ENCODE results near the gene RBPJL. TPM values are rescaled to one million over a fixed set of nuclear protein-coding genes. Genes with fewer than 3 reads are reported as not detected.

Gene RBPJL
- total RNA-seq, 2 experiments from 2014 or later, result not detected

- intact Hi-C loops (cut with micrococcal nuclease), result no loop called here
- CTCF ChIA-PET, result interaction anchor here (1.6 kb wide), 1 partner anchor 11 kb away, joined by 6 read pairs; no protein-coding TSS in a partner anchor
- no peak for TF ChIP-seq CTCF (IDR thresholded peaks at IDR 0.05)
- H3K4me3 Mint-ChIP-seq, result no peak overlapping the region
- POLR2A ChIA-PET, result no interaction called here
- DNase-seq (no peak), ATAC-seq (no peak)
- H3K27me3 Mint-ChIP-seq, result no peaks in the 10 kb centered on the region
- no peaks in the 10 kb centered on the region for H3K9me3 Mint-ChIP-seq
- H3K36me3 Mint-ChIP-seq (ENCODE audit: low read depth), result peaks cover 33% of the 10 kb centered on the region
- no peak overlapping the region for H3K27ac Mint-ChIP-seq
- H3K4me1 Mint-ChIP-seq (ENCODE audit: low read depth), result no peaks in the 10 kb centered on the region
Observed at GRCh38 chr20:45330476-45330875, 23.8 kb downstream of the RBPJL start.

GRCh38 chr20:45336530-45337366, 30.1 kb downstream of the RBPJL start:
- H3K4me1 Mint-ChIP-seq (ENCODE audit: low read depth), result no peaks in the 10 kb centered on the region
- no peak overlapping the region for H3K27ac Mint-ChIP-seq
- no peak for ATAC-seq
- no peaks in the 10 kb centered on the region for H3K9me3 Mint-ChIP-seq
- POLR2A ChIA-PET, result interaction anchor here (0.8 to 3.6 kb wide), 2 partner anchors 11 to 17 kb away, joined by 3 to 20 read pairs; partner anchors contain the start of gene SDC4
- H3K36me3 Mint-ChIP-seq (ENCODE audit: low read depth), result peaks cover 18% of the 10 kb centered on the region
- no peak for TF ChIP-seq CTCF (IDR thresholded peaks at IDR 0.05)
- H3K4me3 Mint-ChIP-seq, result no peak overlapping the region
- intact Hi-C loops (cut with micrococcal nuclease), result no loop called here
- no peak for DNase-seq
- H3K27me3 Mint-ChIP-seq, result no peaks in the 10 kb centered on the region
- CTCF ChIA-PET, result interaction anchor here (1.0 to 1.4 kb wide), 3 partner anchors 26 to 71 kb away, joined by 3 to 4 read pairs (median 4); partner anchors contain the start of genes DBNDD2 and SYS1

GRCh38 chr20:45337367-45338120, 30.9 kb downstream of the RBPJL start:
- Mint-ChIP-seq H3K4me1 (ENCODE audit: low read depth) (peaks cover 1% of the 10 kb centered on the region), H3K27ac (no peak overlapping the region), H3K36me3 (ENCODE audit: low read depth) (peaks cover 18% of the 10 kb centered on the region), H3K4me3 (no peak overlapping the region), H3K27me3 (no peaks in the 10 kb centered on the region), H3K9me3 (no peaks in the 10 kb centered on the region)
- DNase-seq (no peak), ATAC-seq (no peak)
- no peak for TF ChIP-seq CTCF (IDR thresholded peaks at IDR 0.05)
- intact Hi-C loops (cut with micrococcal nuclease), result no loop called here
- CTCF ChIA-PET, result interaction anchor here (1.0 to 1.4 kb wide), 3 partner anchors 26 to 71 kb away, joined by 3 to 4 read pairs (median 4); partner anchors contain the start of genes DBNDD2 and SYS1
- POLR2A ChIA-PET, result interaction anchor here (3.6 kb wide), 1 partner anchor 10 kb away, joined by 20 read pairs; the partner anchor contains the start of gene SDC4

- Mint-ChIP-seq H3K4me3 (no peak overlapping the region), H3K4me1 (ENCODE audit: low read depth) (peaks cover 8% of the 10 kb centered on the region), H3K27ac (no peak overlapping the region), H3K9me3 (no peaks in the 10 kb centered on the region), H3K27me3 (no peaks in the 10 kb centered on the region), H3K36me3 (ENCODE audit: low read depth) (peaks cover 18% of the 10 kb centered on the region)
- ChIA-PET POLR2A (no interaction called here), CTCF (no interaction called here)
- no peak for TF ChIP-seq CTCF (IDR thresholded peaks at IDR 0.05)
- intact Hi-C loops (cut with micrococcal nuclease), result no loop called here
- ATAC-seq, result no peak
- DNase-seq, result no peak
Observed at GRCh38 chr20:45338121-45339030, 31.7 kb downstream of the RBPJL start.
